ENCODE measurements around the gene PRSS27. TPM values are rescaled to one million over a fixed set of nuclear protein-coding genes. Genes with fewer than 3 reads are reported as not detected.
A peak's percentile ranks its signal among the peaks of the same experiment; 100 is the strongest.

Gene PRSS27
- total and polyA plus RNA-seq, 9 donors, result 0.75 to 1.8 (median 1.6) TPM

- H3K27ac ChIP-seq (ENCODE audit: low read length), result peak within 1 kb of the TSS; percentile 100
- WGBS (ENCODE audit: insufficient coverage), result under 1% methylated on average over 93 of the region's 99 CpGs
- peaks cover 14% of the 10 kb centered on the region for H3K36me3 ChIP-seq (ENCODE audit: control insufficient read depth, insufficient read depth, low read length)
- H3K9me3 ChIP-seq (replicated peaks; ENCODE audit: control insufficient read depth, low read depth, low read length), result no peaks in the 10 kb centered on the region
- no peaks in the 10 kb centered on the region for H3K27me3 ChIP-seq (ENCODE audit: control insufficient read depth, insufficient read depth, low read length)
- DNase-seq, result peak; percentile 99
- H3K4me1 ChIP-seq (ENCODE audit: control insufficient read depth, insufficient read depth, low read length), result peaks cover 31% of the 10 kb centered on the region
- peak within 1 kb of the TSS; percentile 96 for H3K4me3 ChIP-seq (ENCODE audit: low read length)
Observed at GRCh38 chr16:2752035-2752849, 32.2 kb upstream of the PRSS27 start, which contains the start of gene SRRM2. Gene SRRM2, plus strand, starts transcription at chr16:2752638. Its CDS starts 3,727 bp downstream, at chr16:2756365.

- peak overlapping the region; percentile 100 for H3K27ac ChIP-seq (ENCODE audit: low read length)
- no peaks in the 10 kb centered on the region for H3K9me3 ChIP-seq (replicated peaks; ENCODE audit: control insufficient read depth, low read depth, low read length)
- peaks cover 9% of the 10 kb centered on the region for H3K36me3 ChIP-seq (ENCODE audit: control insufficient read depth, insufficient read depth, low read length)
- H3K27me3 ChIP-seq (ENCODE audit: control insufficient read depth, insufficient read depth, low read length), result no peaks in the 10 kb centered on the region
- DNase-seq, result no peak
- H3K4me3 ChIP-seq (ENCODE audit: low read length), result peak overlapping the region; percentile 96
- 37% methylated on average over 23 of the region's 23 CpGs for WGBS (ENCODE audit: insufficient coverage)
- H3K4me1 ChIP-seq (ENCODE audit: control insufficient read depth, insufficient read depth, low read length), result peaks cover 30% of the 10 kb centered on the region
Observed at GRCh38 chr16:2751577-2752034, 31.6 kb upstream of the PRSS27 start.

DNA sequence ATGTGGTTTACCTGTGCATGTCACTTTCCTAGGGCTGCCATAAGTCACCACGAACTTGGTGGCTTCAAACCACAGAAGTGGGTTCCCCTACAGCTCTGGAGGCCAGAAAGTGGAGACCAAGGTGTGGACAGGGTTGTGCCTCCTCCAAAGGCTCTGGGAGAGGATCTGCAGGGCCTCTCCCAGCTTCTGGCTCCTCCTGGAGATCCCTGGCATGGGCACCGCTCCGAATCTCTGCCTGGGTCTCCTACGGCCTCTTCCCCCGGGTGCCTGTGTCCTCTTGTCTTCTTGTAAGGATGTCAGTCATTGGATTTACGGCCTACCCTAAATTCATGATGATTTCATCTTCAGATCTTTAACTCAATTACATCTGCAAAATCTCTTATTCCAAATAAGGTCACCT lies 29.9 kb upstream of the PRSS27 start:
- H3K36me3 ChIP-seq (ENCODE audit: control insufficient read depth, insufficient read depth, low read length), result no peaks in the 10 kb centered on the region
- H3K27me3 ChIP-seq (ENCODE audit: control insufficient read depth, insufficient read depth, low read length), result no peaks in the 10 kb centered on the region
- H3K4me3 ChIP-seq (ENCODE audit: low read length), result no peak overlapping the region
- peaks cover 17% of the 10 kb centered on the region for H3K4me1 ChIP-seq (ENCODE audit: control insufficient read depth, insufficient read depth, low read length)
- no peak overlapping the region for H3K27ac ChIP-seq (ENCODE audit: low read length)
- no peaks in the 10 kb centered on the region for H3K9me3 ChIP-seq (replicated peaks; ENCODE audit: control insufficient read depth, low read depth, low read length)
- DNase-seq, result no peak
- 97% methylated on average over 5 of the region's 6 CpGs for WGBS (ENCODE audit: insufficient coverage)

- no peaks in the 10 kb centered on the region for H3K9me3 ChIP-seq (replicated peaks; ENCODE audit: control insufficient read depth, low read depth, low read length)
- no peaks in the 10 kb centered on the region for H3K36me3 ChIP-seq (ENCODE audit: control insufficient read depth, insufficient read depth, low read length)
- no peaks in the 10 kb centered on the region for H3K27me3 ChIP-seq (ENCODE audit: control insufficient read depth, insufficient read depth, low read length)
- H3K4me3 ChIP-seq (ENCODE audit: low read length), result no peak overlapping the region
- 91% methylated on average over 4 of the region's 5 CpGs for whole genome bisulfite sequencing (ENCODE audit: insufficient coverage)
- no peak for DNase-seq
- H3K27ac ChIP-seq (ENCODE audit: low read length), result no peak overlapping the region
- peaks cover 14% of the 10 kb centered on the region for H3K4me1 ChIP-seq (ENCODE audit: control insufficient read depth, insufficient read depth, low read length)
Observed at GRCh38 chr16:2749476-2749875, 29.5 kb upstream of the PRSS27 start.

GRCh38 chr16:2748757-2749455 lies 28.9 kb upstream of the PRSS27 start:
- no peak overlapping the region for H3K27ac ChIP-seq (ENCODE audit: low read length)

DNA sequence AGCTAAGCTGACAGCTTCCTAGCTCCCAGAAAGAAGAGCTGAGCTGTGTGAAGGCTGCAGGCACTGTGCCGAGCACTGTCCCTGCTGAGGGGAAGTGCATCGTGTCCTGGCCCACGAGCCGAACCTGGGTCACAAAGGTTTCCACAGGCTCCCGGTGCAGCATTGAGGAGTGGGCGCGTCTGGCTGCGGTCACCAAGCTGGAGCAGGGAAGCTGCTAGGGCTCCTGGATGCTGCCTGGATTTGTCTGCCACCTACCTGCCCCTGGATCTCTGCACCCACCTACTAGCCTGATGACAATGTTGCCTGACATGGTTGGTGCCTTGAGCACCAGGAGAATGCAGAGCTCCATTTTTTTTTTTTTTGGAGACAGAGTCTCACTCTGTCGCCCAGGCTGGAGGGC lies 25.9 kb upstream of the PRSS27 start:
- Histone ChIP-seq H3K9me3 (replicated peaks; ENCODE audit: control insufficient read depth, low read depth, low read length) (no peaks in the 10 kb centered on the region), H3K4me1 (ENCODE audit: control insufficient read depth, insufficient read depth, low read length) (no peaks in the 10 kb centered on the region), H3K27me3 (ENCODE audit: control insufficient read depth, insufficient read depth, low read length) (no peaks in the 10 kb centered on the region), H3K36me3 (ENCODE audit: control insufficient read depth, insufficient read depth, low read length) (no peaks in the 10 kb centered on the region), H3K27ac (ENCODE audit: low read length) (no peak overlapping the region), H3K4me3 (ENCODE audit: low read length) (no peak overlapping the region)
- no peak for DNase-seq
- WGBS (ENCODE audit: insufficient coverage), result 78% methylated on average over 8 of the region's 9 CpGs

More at GRCh38 chr16:2748757-2749455, 28.9 kb upstream of the PRSS27 start:
- Histone ChIP-seq H3K4me1 (ENCODE audit: control insufficient read depth, insufficient read depth, low read length) (peaks cover 10% of the 10 kb centered on the region), H3K4me3 (ENCODE audit: low read length) (no peak overlapping the region), H3K9me3 (replicated peaks; ENCODE audit: control insufficient read depth, low read depth, low read length) (no peaks in the 10 kb centered on the region), H3K36me3 (ENCODE audit: control insufficient read depth, insufficient read depth, low read length) (no peaks in the 10 kb centered on the region), H3K27me3 (ENCODE audit: control insufficient read depth, insufficient read depth, low read length) (no peaks in the 10 kb centered on the region)
- WGBS (ENCODE audit: insufficient coverage), result 76% methylated on average over 6 of the region's 7 CpGs
- no peak for DNase-seq

GRCh38 chr16:2745116-2745890 lies 25.3 kb upstream of the PRSS27 start:
- no peak for DNase-seq
- Histone ChIP-seq H3K9me3 (replicated peaks; ENCODE audit: control insufficient read depth, low read depth, low read length) (no peaks in the 10 kb centered on the region), H3K4me3 (ENCODE audit: low read length) (no peak overlapping the region), H3K36me3 (ENCODE audit: control insufficient read depth, insufficient read depth, low read length) (no peaks in the 10 kb centered on the region), H3K27me3 (ENCODE audit: control insufficient read depth, insufficient read depth, low read length) (no peaks in the 10 kb centered on the region), H3K27ac (ENCODE audit: low read length) (no peak overlapping the region), H3K4me1 (ENCODE audit: control insufficient read depth, insufficient read depth, low read length) (no peaks in the 10 kb centered on the region)
- WGBS (ENCODE audit: insufficient coverage), result 64% methylated on average over 13 of the region's 15 CpGs

GRCh38 chr16:2744711-2745110 lies 24.7 kb upstream of the PRSS27 start:
- no peaks in the 10 kb centered on the region for H3K27me3 ChIP-seq (ENCODE audit: control insufficient read depth, insufficient read depth, low read length)
- H3K27ac ChIP-seq (ENCODE audit: low read length), result no peak overlapping the region
- 78% methylated on average over 6 of the region's 6 CpGs for WGBS (ENCODE audit: insufficient coverage)
- DNase-seq, result no peak
- H3K4me1 ChIP-seq (ENCODE audit: control insufficient read depth, insufficient read depth, low read length), result no peaks in the 10 kb centered on the region
- no peak overlapping the region for H3K4me3 ChIP-seq (ENCODE audit: low read length)
- H3K36me3 ChIP-seq (ENCODE audit: control insufficient read depth, insufficient read depth, low read length), result no peaks in the 10 kb centered on the region
- H3K9me3 ChIP-seq (replicated peaks; ENCODE audit: control insufficient read depth, low read depth, low read length), result no peaks in the 10 kb centered on the region

- no peaks in the 10 kb centered on the region for H3K36me3 ChIP-seq (ENCODE audit: control insufficient read depth, insufficient read depth, low read length)
- no peak overlapping the region for H3K27ac ChIP-seq (ENCODE audit: low read length)
- H3K9me3 ChIP-seq (replicated peaks; ENCODE audit: control insufficient read depth, low read depth, low read length), result no peaks in the 10 kb centered on the region
- H3K4me1 ChIP-seq (ENCODE audit: control insufficient read depth, insufficient read depth, low read length), result peaks cover 3% of the 10 kb centered on the region
- DNase-seq, result no peak
- no peak overlapping the region for H3K4me3 ChIP-seq (ENCODE audit: low read length)
- WGBS (ENCODE audit: insufficient coverage), result 89% methylated on average over 9 of the region's 19 CpGs
- H3K27me3 ChIP-seq (ENCODE audit: control insufficient read depth, insufficient read depth, low read length), result no peaks in the 10 kb centered on the region
Observed at GRCh38 chr16:2743007-2743810, 23.2 kb upstream of the PRSS27 start.
